IMR-90 (cell line): ENCODE results near the gene DDX20. TPM values are rescaled to one million over a fixed set of nuclear protein-coding genes. Genes with fewer than 3 reads are reported as not detected.
A peak's percentile ranks its signal among the peaks of the same experiment; 100 is the strongest.

Source experiments
- ATAC-seq: fragments of 200-7000 bp; cut with Tn5 transposase; 2 replicates; pipeline ENCODE4 v1.9.1; 2020; ENCODE audit warnings: low read depth, mild to moderate bottlenecking, moderate library complexity
- BruUV-seq: library from RNA; stranded (reverse); fragments of 400-500 nt; replicated peaks from 2 replicates; lab custom pipeline; 2021; lab: Mats Ljungman, UMichigan
- CTCF ChIA-PET: fragments of 300-600 bp; formaldehyde crosslinking; extraction: SDS; loops from one replicate; lab custom pipeline; 2021; ENCODE audit warnings: antibody characterized with exemption; lab: Yijun Ruan, JAX
- POLR2A ChIA-PET: fragments of 300-600 bp; sonication (Branson Sonifier 250); formaldehyde crosslinking; loops from one replicate; lab custom pipeline; 2022; ENCODE audit warnings: antibody characterized with exemption; ENCODE audit not compliant: unreplicated experiment; lab: Charles Lee
- DNase-seq: peaks from one replicate; pipeline ENCODE4 v3.0.0; 2013
- H2AFZ ChIP-seq: replicated peaks from 2 replicates; pipeline ENCODE3; 2013; ENCODE audit warnings: low read length, mild to moderate bottlenecking; ENCODE audit not compliant: poor library complexity
- H2AK5ac ChIP-seq: 2 replicates; pipeline ENCODE4 v1.6.1; 2013; ENCODE audit warnings: low read depth, low read length, inconsistent platforms
- H2AK9ac ChIP-seq: replicated peaks from 2 replicates; pipeline ENCODE3; 2013; ENCODE audit warnings: mild to moderate bottlenecking, low read depth, low read length, moderate library complexity; ENCODE audit not compliant: poor library complexity
- H2BK120ac ChIP-seq: 2 replicates; pipeline ENCODE4 v1.6.1; 2013; ENCODE audit warnings: low read depth, low read length, inconsistent platforms
- H2BK15ac ChIP-seq: 3 replicates; pipeline ENCODE4 v1.6.1; 2013; ENCODE audit warnings: low read depth, low read length, inconsistent platforms
- H2BK20ac ChIP-seq: 2 replicates; pipeline ENCODE4 v1.6.1; 2013; ENCODE audit warnings: low read depth, mild to moderate bottlenecking, inconsistent platforms, low read length, moderate library complexity
- H2BK5ac ChIP-seq: 2 replicates; pipeline ENCODE4 v1.6.1; 2013; ENCODE audit warnings: mild to moderate bottlenecking, low read depth, low read length, inconsistent platforms; ENCODE audit not compliant: poor library complexity, severe bottlenecking
- H3K14ac ChIP-seq: replicated peaks from 2 replicates; pipeline ENCODE4 v1.6.1; 2013; ENCODE audit warnings: low read depth, low read length, inconsistent platforms
- H3K18ac ChIP-seq: 2 replicates; pipeline ENCODE4 v1.6.1; 2013; ENCODE audit warnings: low read depth, low read length, control low read depth
- H3K23ac ChIP-seq: 2 replicates; pipeline ENCODE4 v1.6.1; 2013; ENCODE audit warnings: low read depth, low read length, inconsistent platforms
- H3K27ac ChIP-seq: 2 replicates; pipeline ENCODE4 v1.5.1; 2013; ENCODE audit warnings: mild to moderate bottlenecking, control low read depth, low read length; ENCODE audit not compliant: insufficient read depth
- H3K27me3 ChIP-seq: 2 replicates; pipeline ENCODE4 v1.6.1; 2013; ENCODE audit warnings: low read length; ENCODE audit not compliant: control insufficient read depth, insufficient read depth
- H3K36me3 ChIP-seq: 2 replicates; pipeline ENCODE4 v1.6.1; 2013; ENCODE audit warnings: low read length, mixed read lengths; ENCODE audit not compliant: control insufficient read depth, insufficient read depth
- H3K4ac ChIP-seq: 2 replicates; pipeline ENCODE4 v1.6.1; 2013; ENCODE audit warnings: low read depth, low read length, inconsistent platforms
- H3K4me1 ChIP-seq: 2 replicates; pipeline ENCODE4 v1.6.1; 2013; ENCODE audit warnings: low read length, mixed read lengths; ENCODE audit not compliant: control insufficient read depth, insufficient read depth
- H3K4me2 ChIP-seq: 2 replicates; pipeline ENCODE4 v1.6.1; 2013; ENCODE audit warnings: low read depth, mild to moderate bottlenecking, control low read depth, low read length, moderate library complexity
- H3K4me3 ChIP-seq: 2 replicates; pipeline ENCODE4 v1.5.1; 2013; ENCODE audit warnings: low read depth, mild to moderate bottlenecking, control low read depth, low read length, moderate library complexity; ENCODE audit not compliant: insufficient read depth
- H3K56ac ChIP-seq: 2 replicates; pipeline ENCODE4 v1.6.1; 2013; ENCODE audit warnings: low read length, inconsistent platforms; ENCODE audit not compliant: insufficient read depth; ENCODE audit errors: extremely low read depth
- H3K79me1 ChIP-seq, 2 experiments: 2 replicates each; pipeline ENCODE4 v1.6.1; 2013; ENCODE audit warnings: low read length in 2 of 2, inconsistent platforms in 1 of 2, low read depth in 1 of 2
- H3K9ac ChIP-seq: 2 replicates; pipeline ENCODE4 v1.6.1; 2013; ENCODE audit warnings: low read depth, low read length, control low read depth
- H3K9me1 ChIP-seq: 2 replicates; pipeline ENCODE4 v1.6.1; 2013; ENCODE audit warnings: low read length, inconsistent platforms; ENCODE audit not compliant: insufficient read depth
- H3K9me3 ChIP-seq: 2 replicates; pipeline ENCODE4 v1.6.1; 2013; ENCODE audit warnings: low read length; ENCODE audit not compliant: control insufficient read depth, insufficient read depth
- H4K20me1 ChIP-seq: 2 replicates; pipeline ENCODE4 v1.6.1; 2013; ENCODE audit warnings: low read length, inconsistent platforms; ENCODE audit not compliant: insufficient read depth
- H4K5ac ChIP-seq: 2 replicates; pipeline ENCODE4 v1.6.1; 2013; ENCODE audit warnings: mild to moderate bottlenecking, low read depth, low read length, control low read depth
- H4K8ac ChIP-seq, 2 experiments: 2 replicates each; pipeline ENCODE4 v1.6.1; 2013; ENCODE audit warnings: low read depth in 2 of 2, low read length in 2 of 2, control low read depth in 1 of 2, inconsistent platforms in 1 of 2
- H4K91ac ChIP-seq: 2 replicates; pipeline ENCODE4 v1.6.1; 2013; ENCODE audit warnings: low read depth, low read length, inconsistent platforms; ENCODE audit not compliant: insufficient read depth
- BHLHE40 ChIP-seq: fragments of 150-350 bp; IDR thresholded peaks from 2 replicates; pipeline ENCODE4 v1.6.1; 2016; ENCODE audit warnings: mild to moderate bottlenecking, low read depth, low read length
- WGBS, 2 experiments: methylation state at CpG; one replicate each; pipeline versions ENCODE4 v1.1.5 to v1.1.7; 2013; ENCODE audit warnings: missing lambda C conversion rate in 2 of 2; ENCODE audit not compliant: insufficient read length in 1 of 2; ENCODE audit errors: extremely low coverage in 2 of 2; 5-methylcytosine and 5-hydroxymethylcytosine counted together
- dilution Hi-C: fragments of 300-500 bp; cut with HindIII; formaldehyde crosslinking; loops from one replicate; pipeline ENCODE4 v1.14.3; 2018; ENCODE audit warnings: low sequenced_read_pairs; ENCODE audit not compliant: unreplicated experiment
- in situ Hi-C: fragments of 300-500 bp; cut with MboI; formaldehyde crosslinking; loops from 3 replicates; pipeline ENCODE4 v1.14.3; 2019; ENCODE audit warnings: low sequenced_read_pairs, inconsistent platforms, mixed read lengths
- intact Hi-C: fragments of 100-400 bp; cut with micrococcal nuclease; formaldehyde crosslinking; loops from 2 replicates; pipeline ENCODE4 v1.10.0; 2022
- polyA plus RNA-seq, 3 experiments: library from polyadenylated mRNA; depleted of rRNA; stranded (reverse); fragments of >200 nt; gene quantifications; 2 replicates each; pipeline ENCODE4 v1.2.3, GENCODE V29; 2012; ENCODE audit warnings: low replicate concordance in 1 of 3
- total RNA-seq: library from RNA; depleted of rRNA; stranded (reverse); fragments of >200 nt; gene quantifications from 2 replicates; pipeline ENCODE4 v1.2.3, GENCODE V29; 2012

DDX20 gene
- total and polyA plus RNA-seq, 2 of the 4 experiments (the other 2 are of a cell fraction): 5.7 to 10.9 TPM

DNA sequence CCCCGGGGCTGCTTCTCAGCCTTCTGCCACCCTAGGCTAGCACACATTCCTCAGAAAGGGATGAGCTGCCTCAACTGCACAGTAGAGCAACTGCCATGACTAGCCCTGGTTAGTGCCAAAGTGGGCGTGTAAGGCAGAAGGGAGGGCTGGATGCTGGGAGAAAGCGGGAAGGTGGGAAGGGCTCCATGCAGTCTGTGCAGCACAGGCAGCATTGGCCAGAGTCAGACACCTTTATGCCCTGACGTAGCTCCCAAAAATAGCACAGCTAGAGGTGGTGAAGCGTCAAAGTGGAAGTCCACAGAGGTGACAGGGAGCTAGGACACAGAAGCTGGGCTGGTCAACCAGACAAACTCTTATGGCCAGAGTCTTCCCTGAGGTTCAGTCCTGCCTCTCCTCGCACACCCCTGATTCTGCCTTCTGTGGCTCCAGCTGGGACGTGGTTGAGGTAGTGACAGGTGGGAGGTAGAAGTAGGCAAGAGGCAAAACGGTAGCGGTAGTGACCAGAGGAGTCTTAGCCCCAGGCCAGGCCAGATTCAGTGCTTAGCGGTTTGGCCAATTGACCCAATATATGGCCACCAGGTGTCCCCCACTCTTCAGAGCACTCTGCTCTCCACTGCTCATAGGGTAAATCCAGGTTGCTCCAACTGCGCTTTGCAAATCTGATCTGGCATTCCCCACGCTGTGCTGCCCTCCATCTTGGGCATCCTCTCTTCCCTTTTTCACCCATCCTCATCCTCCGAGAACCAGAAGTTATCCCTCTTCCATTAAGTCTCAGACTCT is 45.6 kb downstream of the DDX20 start:
- no peaks in the 10 kb centered on the region for H3K9me1 ChIP-seq
- no peaks in the 10 kb centered on the region for H3K79me1 ChIP-seq
- no peak overlapping the region for H3K14ac ChIP-seq
- H3K4me3 ChIP-seq: no peak overlapping the region
- H3K56ac ChIP-seq: no peak overlapping the region
- no peaks in the 10 kb centered on the region for H3K4me1 ChIP-seq
- no peaks in the 10 kb centered on the region for H4K20me1 ChIP-seq
- H3K18ac ChIP-seq: no peak overlapping the region
- POLR2A ChIA-PET: interaction anchor here (0.6 kb wide), 1 partner anchor 558 kb away, joined by 3 read pairs; no protein-coding TSS in a partner anchor
- H3K4ac ChIP-seq: no peak overlapping the region
- ATAC-seq (no peak), DNase-seq (no peak)
- no peak overlapping the region for H4K91ac ChIP-seq
- no peak overlapping the region for H4K8ac ChIP-seq
- BruUV-seq: no TSS peak
- intact Hi-C loops: no loop called here
- no peak overlapping the region for H2AK9ac ChIP-seq
- no peak overlapping the region for H3K23ac ChIP-seq
- CTCF ChIA-PET: no interaction called here
- no peak overlapping the region for H2BK120ac ChIP-seq
- H3K9ac ChIP-seq: no peak overlapping the region
- TF ChIP-seq BHLHE40: no peak
- no peaks in the 10 kb centered on the region for H3K9me3 ChIP-seq
- dilution Hi-C loops: no loop called here
- H2AK5ac ChIP-seq: no peak overlapping the region
- peaks cover 31% of the 10 kb centered on the region for H3K27me3 ChIP-seq
- in situ Hi-C loops: no loop called here
- no peak overlapping the region for H4K5ac ChIP-seq
- H3K36me3 ChIP-seq: no peaks in the 10 kb centered on the region
- 81% methylated on average over 3 of the region's 13 CpGs; no CpG with 5 or more reads in 1 of the 2 experiments for WGBS, 2 experiments
- H3K4me2 ChIP-seq: no peak overlapping the region
- peak overlapping the region; percentile 11 for H2AFZ ChIP-seq
- H2BK15ac ChIP-seq: no peak overlapping the region
- H3K27ac ChIP-seq: no peak overlapping the region
- no peak overlapping the region for H2BK5ac ChIP-seq
- no peak overlapping the region for H2BK20ac ChIP-seq
